ENCODE data around the gene HNRNPL. TPM values are rescaled to one million over a fixed set of nuclear protein-coding genes. Genes with fewer than 3 reads are reported as not detected.

Gene HNRNPL
- total and polyA plus RNA-seq, 10 of the 15 experiments (the other 5 are each of a cell fraction or from before 2014, with no cell fraction given) = 32.5 to 512 (median 306) TPM

- TF ChIP-seq IRF5 (IDR thresholded peaks at IDR 0.05; ENCODE audit: borderline replicate concordance) (no peak), IKZF2 (IDR thresholded peaks at IDR 0.05) (peak; percentile 40 to 44; a peak in 1 of 4 replicates), POLR2AphosphoS5 (IDR thresholded peaks at IDR 0.05; ENCODE audit: low read length) (peak; percentile 68), NFXL1 (IDR thresholded peaks at IDR 0.05; ENCODE audit: borderline replicate concordance) (no peak), PML (IDR thresholded peaks at IDR 0.05; ENCODE audit: low read length) (peak; percentile 34; the same call in 1 of the 2 replicates)
- TF ChIP-seq, protein P1, sequence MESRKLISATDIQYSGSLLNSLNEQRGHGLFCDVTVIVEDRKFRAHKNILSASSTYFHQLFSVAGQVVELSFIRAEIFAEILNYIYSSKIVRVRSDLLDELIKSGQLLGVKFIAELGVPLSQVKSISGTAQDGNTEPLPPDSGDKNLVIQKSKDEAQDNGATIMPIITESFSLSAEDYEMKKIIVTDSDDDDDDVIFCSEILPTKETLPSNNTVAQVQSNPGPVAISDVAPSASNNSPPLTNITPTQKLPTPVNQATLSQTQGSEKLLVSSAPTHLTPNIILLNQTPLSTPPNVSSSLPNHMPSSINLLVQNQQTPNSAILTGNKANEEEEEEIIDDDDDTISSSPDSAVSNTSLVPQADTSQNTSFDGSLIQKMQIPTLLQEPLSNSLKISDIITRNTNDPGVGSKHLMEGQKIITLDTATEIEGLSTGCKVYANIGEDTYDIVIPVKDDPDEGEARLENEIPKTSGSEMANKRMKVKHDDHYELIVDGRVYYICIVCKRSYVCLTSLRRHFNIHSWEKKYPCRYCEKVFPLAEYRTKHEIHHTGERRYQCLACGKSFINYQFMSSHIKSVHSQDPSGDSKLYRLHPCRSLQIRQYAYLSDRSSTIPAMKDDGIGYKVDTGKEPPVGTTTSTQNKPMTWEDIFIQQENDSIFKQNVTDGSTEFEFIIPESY (IDR thresholded peaks at IDR 0.05) = no peak
Measured at GRCh38 chr19:38877781-38878574, 28.2 kb upstream of the HNRNPL start, which contains the start of gene RINL (continued).
